ENCODE results near the gene TTC7B.

- no peak for TF ChIP-seq CTCF (IDR thresholded peaks at IDR 0.05)
- no peak for TF ChIP-seq POLR2AphosphoS5 (IDR thresholded peaks at IDR 0.05)
- no peak for TF ChIP-seq POLR2A (IDR thresholded peaks at IDR 0.05)
- TF ChIP-seq EP300 (IDR thresholded peaks at IDR 0.05), result no peak
These were observed 271.7 kb downstream of the TTC7B start for GRCh38 chr14:90544566-90544965.
